Stimulated activated memory B cell treated with anti-CD40 and anti-IgM and Interleukin-4, amounts not matched to agents 10 μg/mL and 1 μg/mL and 100 μg/mL, for 72 hours (primary cell): ENCODE data around the gene RSRC2.

ENCODE experiments used
- ATAC-seq: fragments of 150-1000 bp; cut with Tn5 transposase; 2 replicates; pipeline ENCODE4 v1.10.0; 2021
- H3K27ac Mint-ChIP-seq: one replicate; pipeline ENCODE4 v1.8.0; 2022; ENCODE audit warnings: mild to moderate bottlenecking, mixed read lengths
- H3K27me3 Mint-ChIP-seq: one replicate; pipeline ENCODE4 v1.8.0; 2022; ENCODE audit warnings: mixed read lengths
- H3K36me3 Mint-ChIP-seq: one replicate; pipeline ENCODE4 v1.8.0; 2022; ENCODE audit warnings: mixed read lengths
- H3K4me1 Mint-ChIP-seq: one replicate; pipeline ENCODE4 v1.8.0; 2022; ENCODE audit warnings: mixed read lengths
- H3K4me3 Mint-ChIP-seq: one replicate; pipeline ENCODE4 v1.8.0; 2022; ENCODE audit warnings: mild to moderate bottlenecking, moderate library complexity, mixed read lengths
- H3K9me3 Mint-ChIP-seq: one replicate; pipeline ENCODE4 v1.8.0; 2022; ENCODE audit warnings: mixed read lengths

Gene RSRC2

GRCh38 chr12:122454739-122455138, 72.0 kb downstream of the RSRC2 start:
- Mint-ChIP-seq H3K9me3 (no peaks in the 10 kb centered on the region), H3K4me1 (peaks cover 23% of the 10 kb centered on the region), H3K27me3 (no peaks in the 10 kb centered on the region), H3K27ac (no peak overlapping the region), H3K36me3 (no peaks in the 10 kb centered on the region), H3K4me3 (no peak overlapping the region)
- ATAC-seq = no peak

- H3K36me3 Mint-ChIP-seq = no peaks in the 10 kb centered on the region
- H3K4me1 Mint-ChIP-seq = peaks cover 23% of the 10 kb centered on the region
- ATAC-seq = no peak
- H3K27me3 Mint-ChIP-seq = no peaks in the 10 kb centered on the region
- H3K4me3 Mint-ChIP-seq = no peak overlapping the region
- H3K27ac Mint-ChIP-seq = peak overlapping the region; percentile 65
- no peaks in the 10 kb centered on the region for H3K9me3 Mint-ChIP-seq
These were observed 72.5 kb downstream of the RSRC2 start for GRCh38 chr12:122454250-122454721.
